Measurements from ENCODE around the gene TMEM92.

DNA sequence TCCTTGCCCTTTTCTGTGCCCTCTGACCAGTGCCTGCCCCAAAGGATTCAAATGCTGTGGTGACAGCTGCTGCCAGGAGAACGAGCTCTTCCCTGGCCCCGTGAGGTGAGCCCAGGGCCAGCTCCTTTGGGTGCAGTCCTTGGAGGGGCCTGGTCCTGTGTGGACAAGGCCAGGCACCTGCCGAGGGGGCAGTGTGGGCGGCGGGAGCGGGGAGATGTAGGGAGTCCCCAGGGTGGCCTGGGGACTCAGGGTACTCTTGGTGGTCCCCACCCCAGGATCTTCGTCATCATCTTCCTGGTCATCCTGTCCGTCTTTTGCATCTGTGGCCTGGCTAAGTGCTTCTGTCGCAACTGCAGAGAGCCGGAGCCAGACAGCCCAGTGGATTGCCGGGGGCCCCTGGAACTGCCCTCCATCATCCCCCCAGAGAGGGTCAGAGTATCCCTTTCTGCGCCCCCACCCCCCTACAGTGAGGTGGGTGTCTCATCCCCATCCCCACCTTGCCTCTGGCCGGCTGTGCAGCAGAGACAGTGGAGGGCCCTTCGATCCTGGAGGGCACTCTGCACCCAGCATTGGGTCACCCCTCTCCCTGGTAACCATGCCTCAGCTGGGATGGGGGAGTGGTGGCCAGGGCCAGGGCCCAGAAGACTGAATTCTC is 4.4 kb downstream of the TMEM92 start:
- TF ChIP-seq, protein P1, sequence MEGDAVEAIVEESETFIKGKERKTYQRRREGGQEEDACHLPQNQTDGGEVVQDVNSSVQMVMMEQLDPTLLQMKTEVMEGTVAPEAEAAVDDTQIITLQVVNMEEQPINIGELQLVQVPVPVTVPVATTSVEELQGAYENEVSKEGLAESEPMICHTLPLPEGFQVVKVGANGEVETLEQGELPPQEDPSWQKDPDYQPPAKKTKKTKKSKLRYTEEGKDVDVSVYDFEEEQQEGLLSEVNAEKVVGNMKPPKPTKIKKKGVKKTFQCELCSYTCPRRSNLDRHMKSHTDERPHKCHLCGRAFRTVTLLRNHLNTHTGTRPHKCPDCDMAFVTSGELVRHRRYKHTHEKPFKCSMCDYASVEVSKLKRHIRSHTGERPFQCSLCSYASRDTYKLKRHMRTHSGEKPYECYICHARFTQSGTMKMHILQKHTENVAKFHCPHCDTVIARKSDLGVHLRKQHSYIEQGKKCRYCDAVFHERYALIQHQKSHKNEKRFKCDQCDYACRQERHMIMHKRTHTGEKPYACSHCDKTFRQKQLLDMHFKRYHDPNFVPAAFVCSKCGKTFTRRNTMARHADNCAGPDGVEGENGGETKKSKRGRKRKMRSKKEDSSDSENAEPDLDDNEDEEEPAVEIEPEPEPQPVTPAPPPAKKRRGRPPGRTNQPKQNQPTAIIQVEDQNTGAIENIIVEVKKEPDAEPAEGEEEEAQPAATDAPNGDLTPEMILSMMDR (IDR thresholded peaks at IDR 0.05; ENCODE audit: low read depth, low read length, missing input control), result no peak
- TF ChIP-seq SP1 (IDR thresholded peaks at IDR 0.05) (no peak), TAF1 (conservative IDR thresholded peaks at IDR 0.05) (no peak), FOXA1 (IDR thresholded peaks at IDR 0.05) (no peak), NR2F2 (IDR thresholded peaks at IDR 0.05) (no peak)
- TF ChIP-seq, protein P2, sequence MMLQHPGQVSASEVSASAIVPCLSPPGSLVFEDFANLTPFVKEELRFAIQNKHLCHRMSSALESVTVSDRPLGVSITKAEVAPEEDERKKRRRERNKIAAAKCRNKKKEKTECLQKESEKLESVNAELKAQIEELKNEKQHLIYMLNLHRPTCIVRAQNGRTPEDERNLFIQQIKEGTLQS (IDR thresholded peaks at IDR 0.05), result no peak
- TF ChIP-seq, protein P3, sequence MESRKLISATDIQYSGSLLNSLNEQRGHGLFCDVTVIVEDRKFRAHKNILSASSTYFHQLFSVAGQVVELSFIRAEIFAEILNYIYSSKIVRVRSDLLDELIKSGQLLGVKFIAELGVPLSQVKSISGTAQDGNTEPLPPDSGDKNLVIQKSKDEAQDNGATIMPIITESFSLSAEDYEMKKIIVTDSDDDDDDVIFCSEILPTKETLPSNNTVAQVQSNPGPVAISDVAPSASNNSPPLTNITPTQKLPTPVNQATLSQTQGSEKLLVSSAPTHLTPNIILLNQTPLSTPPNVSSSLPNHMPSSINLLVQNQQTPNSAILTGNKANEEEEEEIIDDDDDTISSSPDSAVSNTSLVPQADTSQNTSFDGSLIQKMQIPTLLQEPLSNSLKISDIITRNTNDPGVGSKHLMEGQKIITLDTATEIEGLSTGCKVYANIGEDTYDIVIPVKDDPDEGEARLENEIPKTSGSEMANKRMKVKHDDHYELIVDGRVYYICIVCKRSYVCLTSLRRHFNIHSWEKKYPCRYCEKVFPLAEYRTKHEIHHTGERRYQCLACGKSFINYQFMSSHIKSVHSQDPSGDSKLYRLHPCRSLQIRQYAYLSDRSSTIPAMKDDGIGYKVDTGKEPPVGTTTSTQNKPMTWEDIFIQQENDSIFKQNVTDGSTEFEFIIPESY (IDR thresholded peaks at IDR 0.05), result no peak

All from liver (tissue), 3 donors.